SK-N-SH (cell line): ENCODE results near the gene NPC1. TPM values are rescaled to one million over a fixed set of nuclear protein-coding genes. Genes with fewer than 3 reads are reported as not detected.

Source experiments
- CTCF ChIA-PET: fragments of 300-600, 350-600 bp; formaldehyde crosslinking; extraction: SDS; loops from one replicate; lab custom pipeline; 2021; lab: Yijun Ruan, JAX
- POLR2A ChIA-PET: fragments of 350-600 bp; sonication (Branson Sonifier 250); formaldehyde crosslinking; extraction: SDS; loops from one replicate; lab custom pipeline; 2020; ENCODE audit warnings: antibody characterized with exemption, inconsistent platforms; lab: Yijun Ruan, JAX
- DNase-seq: peaks from one replicate; pipeline ENCODE4 v3.0.0; 2012
- H2AFZ ChIP-seq: fragments of 200-600 bp; sonication (generic); 2 replicates; pipeline ENCODE4 v1.8.1; 2016; ENCODE audit warnings: antibody characterized with exemption, mild to moderate bottlenecking, low read depth
- H3F3A ChIP-seq: fragments of 200-600 bp; sonication (generic); replicated peaks from 2 replicates; pipeline ENCODE3; 2016; ENCODE audit warnings: antibody characterized with exemption, mild to moderate bottlenecking; ENCODE audit not compliant: insufficient read depth
- H3K27ac ChIP-seq, 2 experiments: fragments of 200-500 bp in 1 of 2; fragments of 200-600 bp in 1 of 2; sonication (Bioruptor generic) in 1 of 2; sonication (generic), shearing (Covaris generic) in 1 of 2; 2 replicates each; pipeline versions ENCODE4 v1.5.1 to v1.6.1; 2014 to 2016; ENCODE audit warnings: low read depth in 2 of 2, inconsistent platforms in 1 of 2, low read length in 1 of 2, mild to moderate bottlenecking in 1 of 2, mixed read lengths in 1 of 2
- H3K27me3 ChIP-seq: fragments of 200-600 bp; sonication (generic), shearing (Covaris generic); 2 replicates; pipeline ENCODE4 v1.6.1; 2016; ENCODE audit warnings: mixed run types; ENCODE audit not compliant: insufficient read depth
- H3K36me3 ChIP-seq, 2 experiments: fragments of 200-500 bp in 1 of 2; fragments of 200-600 bp in 1 of 2; sonication (Bioruptor generic) in 1 of 2; sonication (generic) in 1 of 2; replicated peaks in 1 of 2; 2 replicates each; pipeline versions ENCODE3 to v1.5.1; 2014 to 2016; ENCODE audit warnings: low read length in 1 of 2, mild to moderate bottlenecking in 1 of 2; ENCODE audit not compliant: insufficient read depth in 2 of 2, control insufficient read depth in 1 of 2
- H3K4me1 ChIP-seq, 2 experiments: fragments of 200-500 bp in 1 of 2; fragments of 200-600 bp in 1 of 2; sonication (Bioruptor generic) in 1 of 2; sonication (generic), shearing (Covaris generic) in 1 of 2; 2 replicates each; pipeline versions ENCODE4 v1.5.1 to v1.6.1; 2014 to 2016; ENCODE audit warnings: low read depth in 1 of 2, low read length in 1 of 2, mixed run types in 1 of 2; ENCODE audit not compliant: insufficient read depth in 2 of 2, control insufficient read depth in 1 of 2
- H3K4me2 ChIP-seq: fragments of 200-600 bp; sonication (generic), shearing (Covaris generic); 2 replicates; pipeline ENCODE4 v1.6.1; 2017; ENCODE audit warnings: mixed run types
- H3K4me3 ChIP-seq, 2 experiments: fragments of 200-500 bp in 1 of 2; fragments of 200-600 bp in 1 of 2; sonication (Bioruptor generic) in 1 of 2; sonication (generic), shearing (Covaris generic) in 1 of 2; 2 replicates each; pipeline versions ENCODE4 v1.5.1 to v1.8.1; 2014 to 2016; ENCODE audit warnings: low read depth in 2 of 2, inconsistent platforms in 1 of 2, low read length in 1 of 2, mild to moderate bottlenecking in 1 of 2, mixed read lengths in 1 of 2, moderate library complexity in 1 of 2
- H3K79me2 ChIP-seq: fragments of 200-600 bp; sonication (generic); 2 replicates; pipeline ENCODE4 v1.8.1; 2017; ENCODE audit warnings: mild to moderate bottlenecking; ENCODE audit not compliant: insufficient read depth
- H3K9ac ChIP-seq: fragments of 200-600 bp; sonication (generic); 2 replicates; pipeline ENCODE4 v1.6.1; 2017; ENCODE audit warnings: mixed run types
- H3K9me2 ChIP-seq: fragments of 200-600 bp; sonication (generic); 2 replicates; pipeline ENCODE4 v1.6.1; 2017; ENCODE audit warnings: mixed run types
- H3K9me3 ChIP-seq: fragments of 200-600 bp; sonication (generic); 2 replicates; pipeline ENCODE4 v1.6.1; 2017; ENCODE audit warnings: mixed run types, mild to moderate bottlenecking, moderate library complexity
- H4K20me1 ChIP-seq: fragments of 200-600 bp; sonication (generic); 2 replicates; pipeline ENCODE4 v1.6.1; 2017; ENCODE audit warnings: mild to moderate bottlenecking, mixed run types; ENCODE audit not compliant: insufficient read depth
- EP300 ChIP-seq, 2 experiments: IDR thresholded peaks; 2 replicates each; pipeline versions ENCODE4 v1.4.0 to v1.6.1; 2012; ENCODE audit warnings: borderline replicate concordance in 1 of 2, low read depth in 1 of 2, low read length in 1 of 2
- EZH2phosphoT487 ChIP-seq: fragments of 200-600 bp; sonication (generic); IDR thresholded peaks from 2 replicates; pipeline ENCODE4 v1.6.1; 2017; ENCODE audit warnings: low read depth, mixed run types, mild to moderate bottlenecking, antibody characterized with exemption, moderate library complexity, borderline replicate concordance
- FOSL2 ChIP-seq: IDR thresholded peaks from 2 replicates; pipeline ENCODE4 v1.4.0; 2012; ENCODE audit warnings: low read depth, mild to moderate bottlenecking, moderate library complexity, borderline replicate concordance
- GABPA ChIP-seq: IDR thresholded peaks from 2 replicates; pipeline ENCODE4 v1.4.0; 2012; ENCODE audit warnings: low read depth, mild to moderate bottlenecking
- GATA2 ChIP-seq: sonication (generic); formaldehyde crosslinking; IDR thresholded peaks from 2 replicates; pipeline ENCODE4 v1.5.0; 2020; ENCODE audit warnings: mild to moderate bottlenecking, missing genetic modification reagents
- MEF2A ChIP-seq: IDR thresholded peaks from 2 replicates; pipeline ENCODE4 v1.4.0; 2012; ENCODE audit warnings: low read depth, borderline replicate concordance
- NFIC ChIP-seq: IDR thresholded peaks from 2 replicates; pipeline ENCODE4 v1.4.0; 2012; ENCODE audit warnings: borderline replicate concordance
- NRF1 ChIP-seq: IDR thresholded peaks from 2 replicates; pipeline ENCODE4 v1.6.1; 2012; ENCODE audit warnings: low read depth, mild to moderate bottlenecking, low read length
- POLR2AphosphoS5 ChIP-seq: IDR thresholded peaks from 2 replicates; pipeline ENCODE4 v1.6.1; 2012; ENCODE audit warnings: low read depth, low read length
- RXRA ChIP-seq: IDR thresholded peaks from 2 replicates; pipeline ENCODE4 v1.4.0; 2012; ENCODE audit warnings: low read depth, mild to moderate bottlenecking, borderline replicate concordance
- SIN3A ChIP-seq: IDR thresholded peaks from 2 replicates; pipeline ENCODE4 v1.6.1; 2012; ENCODE audit warnings: low read depth, mild to moderate bottlenecking, low read length, moderate library complexity, borderline replicate concordance
- TAF1 ChIP-seq: IDR thresholded peaks from 2 replicates; pipeline ENCODE4 v1.6.1; 2012; ENCODE audit warnings: low read depth, mild to moderate bottlenecking, low read length, moderate library complexity, borderline replicate concordance
- TCF12 ChIP-seq: IDR thresholded peaks from 2 replicates; pipeline ENCODE4 v1.4.0; 2012
- YY1 ChIP-seq: IDR thresholded peaks from 2 replicates; pipeline ENCODE4 v1.4.0; 2012; ENCODE audit warnings: low read depth, mild to moderate bottlenecking
- WGBS: methylation state at CpG from one replicate; pipeline ENCODE4 v1.1.6; 2017; ENCODE audit warnings: low lambda C conversion rate; 5-methylcytosine and 5-hydroxymethylcytosine counted together
- polyA plus RNA-seq, 3 experiments: library from polyadenylated mRNA; depleted of rRNA; stranded (reverse); fragments of >200 nt; gene quantifications; 2 replicates each; pipeline ENCODE4 v1.2.3, GENCODE V29; 2012
- TF ChIP-seq, protein P1 (sequence below): IDR thresholded peaks from 2 replicates; pipeline ENCODE4 v1.4.0; 2012; ENCODE audit warnings: low read depth, borderline replicate concordance
- TF ChIP-seq, protein P2 (sequence below): IDR thresholded peaks from 2 replicates; pipeline ENCODE4 v1.4.0; 2012; ENCODE audit warnings: low read depth
- TF ChIP-seq, protein P3 (sequence below): IDR thresholded peaks from 2 replicates; pipeline ENCODE4 v1.6.1; 2012; ENCODE audit warnings: mild to moderate bottlenecking, low read depth, low read length, moderate library complexity
- TF ChIP-seq, protein P4 (sequence below): fragments of 150-350 bp; IDR thresholded peaks from 2 replicates; pipeline ENCODE4 v1.6.1; 2016; ENCODE audit warnings: mild to moderate bottlenecking, low read depth, low read length
- TF ChIP-seq, protein P5 (sequence below): IDR thresholded peaks from 2 replicates; pipeline ENCODE4 v1.4.0; 2012; ENCODE audit warnings: low read depth, borderline replicate concordance

The NPC1 gene
- polyA plus RNA-seq, 1 of the 3 experiments (the other 2 are of a cell fraction) = 23.9 TPM

DNA sequence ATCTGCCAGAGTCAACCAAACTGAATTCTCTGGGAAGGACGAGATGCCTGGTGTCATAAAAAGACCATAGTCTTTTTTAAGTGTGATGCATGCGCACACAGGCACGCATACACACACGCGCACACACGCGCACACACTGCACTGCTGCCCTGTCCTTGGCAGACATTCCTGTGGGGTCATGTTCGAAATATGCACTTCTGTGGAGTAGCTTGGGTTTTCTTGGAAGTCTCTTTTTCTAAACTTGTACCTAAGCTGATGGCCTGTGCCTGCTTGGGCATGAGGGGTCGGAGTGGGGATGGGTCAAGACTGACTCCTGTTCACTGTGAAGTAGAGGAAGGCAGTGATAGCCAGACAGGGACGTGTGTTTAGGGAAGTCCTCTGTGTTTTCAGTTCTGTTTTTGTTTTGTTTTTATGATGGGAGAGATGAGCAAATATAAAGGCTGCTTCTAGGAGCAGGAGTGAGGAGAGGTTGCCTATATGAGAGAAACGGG lies 87.0 kb downstream of the NPC1 start:
- H3K36me3 ChIP-seq = no peaks in the 10 kb centered on the region
- ChIA-PET POLR2A (no interaction called here), CTCF (interaction anchor here (0.8 to 2.5 kb wide), 21 partner anchors 9 to 700 kb away, joined by 3 to 22 read pairs (median 5); partner anchors contain the start of gene NPC1)
- 67% methylated on average over 11 of the region's 11 CpGs for WGBS
- TF ChIP-seq FOSL2 = no peak
- TF ChIP-seq, protein P1, sequence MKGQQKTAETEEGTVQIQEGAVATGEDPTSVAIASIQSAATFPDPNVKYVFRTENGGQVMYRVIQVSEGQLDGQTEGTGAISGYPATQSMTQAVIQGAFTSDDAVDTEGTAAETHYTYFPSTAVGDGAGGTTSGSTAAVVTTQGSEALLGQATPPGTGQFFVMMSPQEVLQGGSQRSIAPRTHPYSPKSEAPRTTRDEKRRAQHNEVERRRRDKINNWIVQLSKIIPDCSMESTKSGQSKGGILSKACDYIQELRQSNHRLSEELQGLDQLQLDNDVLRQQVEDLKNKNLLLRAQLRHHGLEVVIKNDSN = no peak
- TF ChIP-seq, protein P2, sequence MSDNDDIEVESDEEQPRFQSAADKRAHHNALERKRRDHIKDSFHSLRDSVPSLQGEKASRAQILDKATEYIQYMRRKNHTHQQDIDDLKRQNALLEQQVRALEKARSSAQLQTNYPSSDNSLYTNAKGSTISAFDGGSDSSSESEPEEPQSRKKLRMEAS = no peak
- no peak for TF ChIP-seq EZH2phosphoT487
- TF ChIP-seq, protein P3, sequence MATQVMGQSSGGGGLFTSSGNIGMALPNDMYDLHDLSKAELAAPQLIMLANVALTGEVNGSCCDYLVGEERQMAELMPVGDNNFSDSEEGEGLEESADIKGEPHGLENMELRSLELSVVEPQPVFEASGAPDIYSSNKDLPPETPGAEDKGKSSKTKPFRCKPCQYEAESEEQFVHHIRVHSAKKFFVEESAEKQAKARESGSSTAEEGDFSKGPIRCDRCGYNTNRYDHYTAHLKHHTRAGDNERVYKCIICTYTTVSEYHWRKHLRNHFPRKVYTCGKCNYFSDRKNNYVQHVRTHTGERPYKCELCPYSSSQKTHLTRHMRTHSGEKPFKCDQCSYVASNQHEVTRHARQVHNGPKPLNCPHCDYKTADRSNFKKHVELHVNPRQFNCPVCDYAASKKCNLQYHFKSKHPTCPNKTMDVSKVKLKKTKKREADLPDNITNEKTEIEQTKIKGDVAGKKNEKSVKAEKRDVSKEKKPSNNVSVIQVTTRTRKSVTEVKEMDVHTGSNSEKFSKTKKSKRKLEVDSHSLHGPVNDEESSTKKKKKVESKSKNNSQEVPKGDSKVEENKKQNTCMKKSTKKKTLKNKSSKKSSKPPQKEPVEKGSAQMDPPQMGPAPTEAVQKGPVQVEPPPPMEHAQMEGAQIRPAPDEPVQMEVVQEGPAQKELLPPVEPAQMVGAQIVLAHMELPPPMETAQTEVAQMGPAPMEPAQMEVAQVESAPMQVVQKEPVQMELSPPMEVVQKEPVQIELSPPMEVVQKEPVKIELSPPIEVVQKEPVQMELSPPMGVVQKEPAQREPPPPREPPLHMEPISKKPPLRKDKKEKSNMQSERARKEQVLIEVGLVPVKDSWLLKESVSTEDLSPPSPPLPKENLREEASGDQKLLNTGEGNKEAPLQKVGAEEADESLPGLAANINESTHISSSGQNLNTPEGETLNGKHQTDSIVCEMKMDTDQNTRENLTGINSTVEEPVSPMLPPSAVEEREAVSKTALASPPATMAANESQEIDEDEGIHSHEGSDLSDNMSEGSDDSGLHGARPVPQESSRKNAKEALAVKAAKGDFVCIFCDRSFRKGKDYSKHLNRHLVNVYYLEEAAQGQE = no peak
- TF ChIP-seq GABPA = no peak
- no peak for TF ChIP-seq TCF12
- no peak for TF ChIP-seq SIN3A
- no peak for TF ChIP-seq GATA2 (CRISPR knock-in tag)
- no peak for TF ChIP-seq MEF2A
- no peak for TF ChIP-seq NFIC
- no peak for TF ChIP-seq TAF1
- TF ChIP-seq YY1 = no peak
- TF ChIP-seq, protein P4, sequence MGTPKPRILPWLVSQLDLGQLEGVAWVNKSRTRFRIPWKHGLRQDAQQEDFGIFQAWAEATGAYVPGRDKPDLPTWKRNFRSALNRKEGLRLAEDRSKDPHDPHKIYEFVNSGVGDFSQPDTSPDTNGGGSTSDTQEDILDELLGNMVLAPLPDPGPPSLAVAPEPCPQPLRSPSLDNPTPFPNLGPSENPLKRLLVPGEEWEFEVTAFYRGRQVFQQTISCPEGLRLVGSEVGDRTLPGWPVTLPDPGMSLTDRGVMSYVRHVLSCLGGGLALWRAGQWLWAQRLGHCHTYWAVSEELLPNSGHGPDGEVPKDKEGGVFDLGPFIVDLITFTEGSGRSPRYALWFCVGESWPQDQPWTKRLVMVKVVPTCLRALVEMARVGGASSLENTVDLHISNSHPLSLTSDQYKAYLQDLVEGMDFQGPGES = no peak
- TF ChIP-seq NRF1 = no peak
- TF ChIP-seq RXRA = no peak
- TF ChIP-seq POLR2AphosphoS5 = no peak
- no peak for TF ChIP-seq EP300 (IDR thresholded peaks at IDR 0.05; ENCODE audit: borderline replicate concordance in 1 of 2, low read depth in 1 of 2, low read length in 1 of 2)
- TF ChIP-seq, protein P5, sequence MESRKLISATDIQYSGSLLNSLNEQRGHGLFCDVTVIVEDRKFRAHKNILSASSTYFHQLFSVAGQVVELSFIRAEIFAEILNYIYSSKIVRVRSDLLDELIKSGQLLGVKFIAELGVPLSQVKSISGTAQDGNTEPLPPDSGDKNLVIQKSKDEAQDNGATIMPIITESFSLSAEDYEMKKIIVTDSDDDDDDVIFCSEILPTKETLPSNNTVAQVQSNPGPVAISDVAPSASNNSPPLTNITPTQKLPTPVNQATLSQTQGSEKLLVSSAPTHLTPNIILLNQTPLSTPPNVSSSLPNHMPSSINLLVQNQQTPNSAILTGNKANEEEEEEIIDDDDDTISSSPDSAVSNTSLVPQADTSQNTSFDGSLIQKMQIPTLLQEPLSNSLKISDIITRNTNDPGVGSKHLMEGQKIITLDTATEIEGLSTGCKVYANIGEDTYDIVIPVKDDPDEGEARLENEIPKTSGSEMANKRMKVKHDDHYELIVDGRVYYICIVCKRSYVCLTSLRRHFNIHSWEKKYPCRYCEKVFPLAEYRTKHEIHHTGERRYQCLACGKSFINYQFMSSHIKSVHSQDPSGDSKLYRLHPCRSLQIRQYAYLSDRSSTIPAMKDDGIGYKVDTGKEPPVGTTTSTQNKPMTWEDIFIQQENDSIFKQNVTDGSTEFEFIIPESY = no peak
- H3K4me3 ChIP-seq = no peak overlapping the region
- H3K27me3 ChIP-seq = no peaks in the 10 kb centered on the region
- no peak overlapping the region for H3K27ac ChIP-seq
- H3K9me2 ChIP-seq = no peaks in the 10 kb centered on the region
- no peaks in the 10 kb centered on the region for H3K9me3 ChIP-seq
- H3K4me2 ChIP-seq = 0 out of 2 replicates have a peak overlapping the region, but pooled peaks have one; percentile 12
- H3F3A ChIP-seq = peaks cover 4% of the 10 kb centered on the region
- H3K9ac ChIP-seq = no peak overlapping the region
- H3K4me1 ChIP-seq = peaks cover 2 to 7% of the 10 kb centered on the region in 2 experiments; a peak in 1 of 4 replicates
- peaks cover 9% of the 10 kb centered on the region for H3K79me2 ChIP-seq
- H2AFZ ChIP-seq = peak overlapping the region; percentile 70; the same call in 1 of the 2 replicates
- H4K20me1 ChIP-seq = 0 out of 2 replicates have a peak, but pooled peaks cover 1% of the 10 kb centered on the region
- DNase-seq = no peak
